Measurements from ENCODE around the gene PLA2G4D.

DNA sequence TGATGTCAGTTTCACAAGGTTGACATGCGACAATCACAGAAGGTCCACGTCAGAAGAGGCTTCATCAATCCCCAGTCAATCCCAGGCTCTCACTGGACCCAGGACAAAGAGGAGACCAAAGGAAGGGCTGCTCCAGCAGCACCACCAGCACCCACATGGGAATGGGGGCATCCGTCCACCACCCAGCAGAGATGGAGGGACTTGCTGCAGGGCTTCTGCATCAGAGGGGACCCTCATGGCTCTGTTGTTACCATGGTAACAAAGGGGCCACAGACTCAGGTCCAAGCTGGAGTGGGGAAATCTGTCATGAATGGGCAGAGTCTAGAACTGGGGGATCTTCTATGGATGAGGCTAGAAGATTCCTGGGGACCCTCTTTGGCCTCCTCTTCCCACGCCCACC is 49.0 kb upstream of the PLA2G4D start:
- no peak for TF ChIP-seq EZH2 (optimal IDR thresholded peaks at IDR 0.05; ENCODE audit: low read depth, low read length)
- TF ChIP-seq, protein P1, sequence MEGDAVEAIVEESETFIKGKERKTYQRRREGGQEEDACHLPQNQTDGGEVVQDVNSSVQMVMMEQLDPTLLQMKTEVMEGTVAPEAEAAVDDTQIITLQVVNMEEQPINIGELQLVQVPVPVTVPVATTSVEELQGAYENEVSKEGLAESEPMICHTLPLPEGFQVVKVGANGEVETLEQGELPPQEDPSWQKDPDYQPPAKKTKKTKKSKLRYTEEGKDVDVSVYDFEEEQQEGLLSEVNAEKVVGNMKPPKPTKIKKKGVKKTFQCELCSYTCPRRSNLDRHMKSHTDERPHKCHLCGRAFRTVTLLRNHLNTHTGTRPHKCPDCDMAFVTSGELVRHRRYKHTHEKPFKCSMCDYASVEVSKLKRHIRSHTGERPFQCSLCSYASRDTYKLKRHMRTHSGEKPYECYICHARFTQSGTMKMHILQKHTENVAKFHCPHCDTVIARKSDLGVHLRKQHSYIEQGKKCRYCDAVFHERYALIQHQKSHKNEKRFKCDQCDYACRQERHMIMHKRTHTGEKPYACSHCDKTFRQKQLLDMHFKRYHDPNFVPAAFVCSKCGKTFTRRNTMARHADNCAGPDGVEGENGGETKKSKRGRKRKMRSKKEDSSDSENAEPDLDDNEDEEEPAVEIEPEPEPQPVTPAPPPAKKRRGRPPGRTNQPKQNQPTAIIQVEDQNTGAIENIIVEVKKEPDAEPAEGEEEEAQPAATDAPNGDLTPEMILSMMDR (IDR thresholded peaks at IDR 0.05; ENCODE audit: low read length): no peak
